SK-N-SH treated with all-trans-retinoic acid at 6 μM for 48 hours (cell line): ENCODE results near the gene CYP2C18.

Experiments
- CSDC2 ChIP-seq: fragments of 250-450 bp; sonication (Bioruptor Pico); IDR thresholded peaks from 2 replicates; pipeline ENCODE4 v1.5.0; 2020; ENCODE audit warnings: mild to moderate bottlenecking, moderate library complexity
- ESRRG ChIP-seq: fragments of 250-450 bp; sonication (Bioruptor Pico); IDR thresholded peaks from 2 replicates; pipeline ENCODE4 v1.6.1; 2021; ENCODE audit warnings: mild to moderate bottlenecking
- GLIS3 ChIP-seq: fragments of 250-450 bp; sonication (Bioruptor Pico); IDR thresholded peaks from 2 replicates; pipeline ENCODE4 v1.5.0; 2020; ENCODE audit warnings: mild to moderate bottlenecking, moderate library complexity
- OSR1 ChIP-seq: fragments of 250-450 bp; sonication (Bioruptor Pico); IDR thresholded peaks from 2 replicates; pipeline ENCODE4 v1.8.0; 2022; ENCODE audit warnings: moderate library complexity, mild to moderate bottlenecking, inconsistent platforms
- POU6F1 ChIP-seq: fragments of 250-450 bp; sonication (Bioruptor Pico); IDR thresholded peaks from 2 replicates; pipeline ENCODE4 v1.8.0; 2021; ENCODE audit warnings: low read depth, mild to moderate bottlenecking, moderate library complexity, borderline replicate concordance
- RARB ChIP-seq: fragments of 250-450 bp; sonication (Bioruptor Pico); IDR thresholded peaks from 2 replicates; pipeline ENCODE4 v1.8.0; 2021; ENCODE audit warnings: mild to moderate bottlenecking, moderate library complexity
- TCF4 ChIP-seq: fragments of 250-450 bp; sonication (Bioruptor Pico); IDR thresholded peaks from 2 replicates; pipeline ENCODE4 v1.8.0; 2021; ENCODE audit warnings: mild to moderate bottlenecking, moderate library complexity, borderline replicate concordance
- ZC3H10 ChIP-seq: fragments of 250-450 bp; sonication (Bioruptor Pico); IDR thresholded peaks from 2 replicates; pipeline ENCODE4 v1.5.1; 2021; ENCODE audit warnings: mild to moderate bottlenecking, moderate library complexity
- ZFP3 ChIP-seq: fragments of 250-450 bp; sonication (Bioruptor Pico); IDR thresholded peaks from 2 replicates; pipeline ENCODE4 v1.5.0; 2020; ENCODE audit warnings: mild to moderate bottlenecking, moderate library complexity
- ZFP30 ChIP-seq: fragments of 450-650 bp; formaldehyde crosslinking; IDR thresholded peaks from 2 replicates; pipeline ENCODE4 v1.5.0; 2022; ENCODE audit warnings: mild to moderate bottlenecking, moderate library complexity
- TF ChIP-seq, protein P1 (sequence below): fragments of 250-450 bp; sonication (Bioruptor Pico); IDR thresholded peaks from 2 replicates; pipeline ENCODE4 v1.5.0; 2020; ENCODE audit warnings: mild to moderate bottlenecking, moderate library complexity
- TF ChIP-seq, protein P2 (sequence below): fragments of 250-450 bp; sonication (Bioruptor Pico); IDR thresholded peaks from 2 replicates; pipeline ENCODE4 v1.8.0; 2020; ENCODE audit warnings: mild to moderate bottlenecking, moderate library complexity, borderline replicate concordance
- TF ChIP-seq, protein P3 (sequence below): fragments of 250-450 bp; sonication (Bioruptor Pico); IDR thresholded peaks from 2 replicates; pipeline ENCODE4 v1.5.1; 2020; ENCODE audit warnings: low read depth, mild to moderate bottlenecking, moderate library complexity

- TF ChIP-seq, protein P1, sequence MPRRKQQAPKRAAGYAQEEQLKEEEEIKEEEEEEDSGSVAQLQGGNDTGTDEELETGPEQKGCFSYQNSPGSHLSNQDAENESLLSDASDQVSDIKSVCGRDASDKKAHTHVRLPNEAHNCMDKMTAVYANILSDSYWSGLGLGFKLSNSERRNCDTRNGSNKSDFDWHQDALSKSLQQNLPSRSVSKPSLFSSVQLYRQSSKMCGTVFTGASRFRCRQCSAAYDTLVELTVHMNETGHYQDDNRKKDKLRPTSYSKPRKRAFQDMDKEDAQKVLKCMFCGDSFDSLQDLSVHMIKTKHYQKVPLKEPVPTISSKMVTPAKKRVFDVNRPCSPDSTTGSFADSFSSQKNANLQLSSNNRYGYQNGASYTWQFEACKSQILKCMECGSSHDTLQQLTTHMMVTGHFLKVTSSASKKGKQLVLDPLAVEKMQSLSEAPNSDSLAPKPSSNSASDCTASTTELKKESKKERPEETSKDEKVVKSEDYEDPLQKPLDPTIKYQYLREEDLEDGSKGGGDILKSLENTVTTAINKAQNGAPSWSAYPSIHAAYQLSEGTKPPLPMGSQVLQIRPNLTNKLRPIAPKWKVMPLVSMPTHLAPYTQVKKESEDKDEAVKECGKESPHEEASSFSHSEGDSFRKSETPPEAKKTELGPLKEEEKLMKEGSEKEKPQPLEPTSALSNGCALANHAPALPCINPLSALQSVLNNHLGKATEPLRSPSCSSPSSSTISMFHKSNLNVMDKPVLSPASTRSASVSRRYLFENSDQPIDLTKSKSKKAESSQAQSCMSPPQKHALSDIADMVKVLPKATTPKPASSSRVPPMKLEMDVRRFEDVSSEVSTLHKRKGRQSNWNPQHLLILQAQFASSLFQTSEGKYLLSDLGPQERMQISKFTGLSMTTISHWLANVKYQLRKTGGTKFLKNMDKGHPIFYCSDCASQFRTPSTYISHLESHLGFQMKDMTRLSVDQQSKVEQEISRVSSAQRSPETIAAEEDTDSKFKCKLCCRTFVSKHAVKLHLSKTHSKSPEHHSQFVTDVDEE (CRISPR knock-in tag): no peak
- no peak for TF ChIP-seq CSDC2 (CRISPR knock-in tag)
- TF ChIP-seq, protein P2, sequence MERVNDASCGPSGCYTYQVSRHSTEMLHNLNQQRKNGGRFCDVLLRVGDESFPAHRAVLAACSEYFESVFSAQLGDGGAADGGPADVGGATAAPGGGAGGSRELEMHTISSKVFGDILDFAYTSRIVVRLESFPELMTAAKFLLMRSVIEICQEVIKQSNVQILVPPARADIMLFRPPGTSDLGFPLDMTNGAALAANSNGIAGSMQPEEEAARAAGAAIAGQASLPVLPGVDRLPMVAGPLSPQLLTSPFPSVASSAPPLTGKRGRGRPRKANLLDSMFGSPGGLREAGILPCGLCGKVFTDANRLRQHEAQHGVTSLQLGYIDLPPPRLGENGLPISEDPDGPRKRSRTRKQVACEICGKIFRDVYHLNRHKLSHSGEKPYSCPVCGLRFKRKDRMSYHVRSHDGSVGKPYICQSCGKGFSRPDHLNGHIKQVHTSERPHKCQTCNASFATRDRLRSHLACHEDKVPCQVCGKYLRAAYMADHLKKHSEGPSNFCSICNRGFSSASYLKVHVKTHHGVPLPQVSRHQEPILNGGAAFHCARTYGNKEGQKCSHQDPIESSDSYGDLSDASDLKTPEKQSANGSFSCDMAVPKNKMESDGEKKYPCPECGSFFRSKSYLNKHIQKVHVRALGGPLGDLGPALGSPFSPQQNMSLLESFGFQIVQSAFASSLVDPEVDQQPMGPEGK (CRISPR knock-in tag): no peak
- TF ChIP-seq ZC3H10 (CRISPR knock-in tag): no peak
- TF ChIP-seq ZFP30 (CRISPR knock-in tag): no peak
- no peak for TF ChIP-seq ZFP3
- TF ChIP-seq RARB (CRISPR knock-in tag): no peak
- TF ChIP-seq GLIS3 (CRISPR knock-in tag): no peak
- no peak for TF ChIP-seq TCF4
- TF ChIP-seq OSR1 (CRISPR knock-in tag): no peak
- TF ChIP-seq ESRRG (CRISPR knock-in tag): no peak
- no peak for TF ChIP-seq POU6F1
- TF ChIP-seq, protein P3, sequence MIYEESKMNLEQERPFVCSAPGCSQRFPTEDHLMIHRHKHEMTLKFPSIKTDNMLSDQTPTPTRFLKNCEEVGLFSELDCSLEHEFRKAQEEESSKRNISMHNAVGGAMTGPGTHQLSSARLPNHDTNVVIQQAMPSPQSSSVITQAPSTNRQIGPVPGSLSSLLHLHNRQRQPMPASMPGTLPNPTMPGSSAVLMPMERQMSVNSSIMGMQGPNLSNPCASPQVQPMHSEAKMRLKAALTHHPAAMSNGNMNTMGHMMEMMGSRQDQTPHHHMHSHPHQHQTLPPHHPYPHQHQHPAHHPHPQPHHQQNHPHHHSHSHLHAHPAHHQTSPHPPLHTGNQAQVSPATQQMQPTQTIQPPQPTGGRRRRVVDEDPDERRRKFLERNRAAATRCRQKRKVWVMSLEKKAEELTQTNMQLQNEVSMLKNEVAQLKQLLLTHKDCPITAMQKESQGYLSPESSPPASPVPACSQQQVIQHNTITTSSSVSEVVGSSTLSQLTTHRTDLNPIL (CRISPR knock-in tag): no peak
These were observed 9.8 kb upstream of the CYP2C18 start for GRCh38 chr10:94673614-94674321.
